Activated CD8-positive, alpha-beta memory T cell treated with anti-CD3 and anti-CD28 coated beads, Interleukin-2, amount 10 ng/mL, durations not matched to agents 7 days and 5 days (primary cell): Measurements from ENCODE around the gene TMEM63C. TPM values are rescaled to one million over a fixed set of nuclear protein-coding genes. Genes with fewer than 3 reads are reported as not detected.

Experiments
- ATAC-seq: fragments of 150-1000 bp; cut with Tn5 transposase; one replicate; pipeline ENCODE4 v1.10.0; 2021; ENCODE audit warnings: moderate library complexity
- CTCF ChIA-PET: fragments of 350-600 bp; sonication (Branson Sonifier 250); formaldehyde crosslinking; loops from one replicate; lab custom pipeline; 2021; ENCODE audit warnings: antibody characterized with exemption; lab: Charles Lee
- DNase-seq: peaks from one replicate; pipeline ENCODE4 v3.0.0-alpha.2; 2020
- H3K27ac Mint-ChIP-seq: one replicate; pipeline ENCODE4 v1.8.0; 2021; ENCODE audit warnings: mild to moderate bottlenecking, mixed read lengths
- H3K27me3 Mint-ChIP-seq: one replicate; pipeline ENCODE4 v1.8.0; 2021; ENCODE audit warnings: mixed read lengths
- H3K36me3 Mint-ChIP-seq: one replicate; pipeline ENCODE4 v1.8.0; 2021; ENCODE audit warnings: mild to moderate bottlenecking, mixed read lengths
- H3K4me1 Mint-ChIP-seq: one replicate; pipeline ENCODE4 v1.8.0; 2021; ENCODE audit warnings: mixed read lengths
- H3K4me3 Mint-ChIP-seq: one replicate; pipeline ENCODE4 v1.8.0; 2021; ENCODE audit warnings: mild to moderate bottlenecking, moderate library complexity, mixed read lengths
- H3K9me3 Mint-ChIP-seq: one replicate; pipeline ENCODE4 v1.8.0; 2022; ENCODE audit warnings: low read depth, mixed read lengths
- total RNA-seq, 2 experiments: library from RNA; stranded (reverse); gene quantifications; one replicate each; pipeline ENCODE4 v1.2.3, GENCODE V29; 2021

Gene TMEM63C
- total RNA-seq, 2 experiments from 2014 or later, result 0.14 to 0.50 TPM

- H3K4me3 Mint-ChIP-seq, result no peak overlapping the region
- H3K4me1 Mint-ChIP-seq, result no peaks in the 10 kb centered on the region
- CTCF ChIA-PET, result no interaction called here
- DNase-seq, result no peak
- H3K9me3 Mint-ChIP-seq, result no peaks in the 10 kb centered on the region
- no peaks in the 10 kb centered on the region for H3K36me3 Mint-ChIP-seq
- ATAC-seq, result no peak
- H3K27me3 Mint-ChIP-seq, result no peaks in the 10 kb centered on the region
- no peak overlapping the region for H3K27ac Mint-ChIP-seq
Observed at GRCh38 chr14:77246784-77247183, 65.2 kb downstream of the TMEM63C start.

- Mint-ChIP-seq H3K4me1 (no peaks in the 10 kb centered on the region), H3K27ac (no peak overlapping the region), H3K9me3 (no peaks in the 10 kb centered on the region), H3K27me3 (peaks cover under 1% of the 10 kb centered on the region), H3K4me3 (no peak overlapping the region), H3K36me3 (no peaks in the 10 kb centered on the region)
- no peak for ATAC-seq
- no peak for DNase-seq
- CTCF ChIA-PET, result no interaction called here
Observed at GRCh38 chr14:77248666-77249065, 67.1 kb downstream of the TMEM63C start.

- Mint-ChIP-seq H3K4me3 (no peak overlapping the region), H3K27me3 (peaks cover 6% of the 10 kb centered on the region), H3K27ac (no peak overlapping the region), H3K4me1 (no peaks in the 10 kb centered on the region), H3K9me3 (no peaks in the 10 kb centered on the region), H3K36me3 (no peaks in the 10 kb centered on the region)
- no peak for ATAC-seq
- CTCF ChIA-PET, result no interaction called here
- DNase-seq, result no peak
Observed at GRCh38 chr14:77249286-77249685, 67.7 kb downstream of the TMEM63C start.

- ATAC-seq, result no peak
Observed at GRCh38 chr14:77250927-77251326, 69.3 kb downstream of the TMEM63C start.

GRCh38 chr14:77251870-77252269, 70.3 kb downstream of the TMEM63C start:
- DNase-seq (no peak), ATAC-seq (no peak)
- no peaks in the 10 kb centered on the region for H3K9me3 Mint-ChIP-seq
- H3K4me1 Mint-ChIP-seq, result no peaks in the 10 kb centered on the region
- no peaks in the 10 kb centered on the region for H3K36me3 Mint-ChIP-seq
- CTCF ChIA-PET, result interaction anchor here (1.0 kb wide), 1 partner anchor 376 kb away, joined by 3 read pairs; no protein-coding TSS in a partner anchor
- H3K27me3 Mint-ChIP-seq, result peaks cover 6% of the 10 kb centered on the region
- H3K4me3 Mint-ChIP-seq, result no peak overlapping the region
- no peak overlapping the region for H3K27ac Mint-ChIP-seq

More at GRCh38 chr14:77250927-77251326, 69.3 kb downstream of the TMEM63C start:
- Mint-ChIP-seq H3K4me1 (no peaks in the 10 kb centered on the region), H3K9me3 (no peaks in the 10 kb centered on the region), H3K36me3 (no peaks in the 10 kb centered on the region), H3K27ac (no peak overlapping the region), H3K4me3 (no peak overlapping the region), H3K27me3 (peaks cover 6% of the 10 kb centered on the region)
- DNase-seq, result no peak
- CTCF ChIA-PET, result no interaction called here

GRCh38 chr14:77253333-77254190, 72.0 kb downstream of the TMEM63C start:
- no peak overlapping the region for H3K4me3 Mint-ChIP-seq
- ATAC-seq (no peak), DNase-seq (no peak)
- H3K36me3 Mint-ChIP-seq, result no peaks in the 10 kb centered on the region
- H3K27me3 Mint-ChIP-seq, result peaks cover 6% of the 10 kb centered on the region
- CTCF ChIA-PET, result no interaction called here
- H3K9me3 Mint-ChIP-seq, result no peaks in the 10 kb centered on the region
- no peak overlapping the region for H3K27ac Mint-ChIP-seq
- H3K4me1 Mint-ChIP-seq, result no peaks in the 10 kb centered on the region

- Mint-ChIP-seq H3K9me3 (no peaks in the 10 kb centered on the region), H3K27ac (no peak overlapping the region), H3K36me3 (no peaks in the 10 kb centered on the region), H3K27me3 (peaks cover 9% of the 10 kb centered on the region), H3K4me1 (no peaks in the 10 kb centered on the region), H3K4me3 (no peak overlapping the region)
- CTCF ChIA-PET, result no interaction called here
- DNase-seq (no peak), ATAC-seq (no peak)
Observed at GRCh38 chr14:77256694-77257093, 75.1 kb downstream of the TMEM63C start.

- no peak overlapping the region for H3K4me3 Mint-ChIP-seq
- no peaks in the 10 kb centered on the region for H3K4me1 Mint-ChIP-seq
- H3K27ac Mint-ChIP-seq, result no peak overlapping the region
- CTCF ChIA-PET, result no interaction called here
- DNase-seq (no peak), ATAC-seq (no peak)
- H3K9me3 Mint-ChIP-seq, result no peaks in the 10 kb centered on the region
- peaks cover 14% of the 10 kb centered on the region for H3K27me3 Mint-ChIP-seq
- H3K36me3 Mint-ChIP-seq, result no peaks in the 10 kb centered on the region
Observed at GRCh38 chr14:77257700-77258099, 76.1 kb downstream of the TMEM63C start.

- DNase-seq (no peak), ATAC-seq (no peak)
- CTCF ChIA-PET, result no interaction called here
- Mint-ChIP-seq H3K9me3 (no peaks in the 10 kb centered on the region), H3K4me3 (no peak overlapping the region), H3K36me3 (no peaks in the 10 kb centered on the region), H3K27me3 (peaks cover 22% of the 10 kb centered on the region), H3K27ac (no peak overlapping the region), H3K4me1 (no peaks in the 10 kb centered on the region)
Observed at GRCh38 chr14:77258566-77258965, 77.0 kb downstream of the TMEM63C start.

- no peak overlapping the region for H3K27ac Mint-ChIP-seq
- H3K4me3 Mint-ChIP-seq, result no peak overlapping the region
- no peaks in the 10 kb centered on the region for H3K36me3 Mint-ChIP-seq
- ATAC-seq (no peak), DNase-seq (no peak)
- CTCF ChIA-PET, result no interaction called here
- H3K27me3 Mint-ChIP-seq, result peaks cover 21% of the 10 kb centered on the region
- no peaks in the 10 kb centered on the region for H3K4me1 Mint-ChIP-seq
- H3K9me3 Mint-ChIP-seq, result no peaks in the 10 kb centered on the region
Observed at GRCh38 chr14:77259025-77259715, 77.6 kb downstream of the TMEM63C start.

GRCh38 chr14:77260199-77260598, 78.6 kb downstream of the TMEM63C start:
- Mint-ChIP-seq H3K9me3 (no peaks in the 10 kb centered on the region), H3K27ac (no peak overlapping the region), H3K36me3 (no peaks in the 10 kb centered on the region), H3K4me3 (no peak overlapping the region), H3K27me3 (peaks cover 20% of the 10 kb centered on the region), H3K4me1 (no peaks in the 10 kb centered on the region)
- DNase-seq (no peak), ATAC-seq (no peak)
- CTCF ChIA-PET, result no interaction called here

GRCh38 chr14:77260631-77261030, 79.0 kb downstream of the TMEM63C start:
- Mint-ChIP-seq H3K27ac (no peak overlapping the region), H3K4me1 (no peaks in the 10 kb centered on the region), H3K4me3 (no peak overlapping the region), H3K27me3 (peaks cover 20% of the 10 kb centered on the region), H3K9me3 (no peaks in the 10 kb centered on the region), H3K36me3 (no peaks in the 10 kb centered on the region)
- CTCF ChIA-PET, result no interaction called here
- ATAC-seq, result no peak
- no peak for DNase-seq

GRCh38 chr14:77264466-77265186, 83.0 kb downstream of the TMEM63C start:
- Mint-ChIP-seq H3K27ac (no peak overlapping the region), H3K9me3 (peaks cover 2% of the 10 kb centered on the region), H3K4me3 (no peak overlapping the region), H3K4me1 (no peaks in the 10 kb centered on the region), H3K36me3 (no peaks in the 10 kb centered on the region), H3K27me3 (peaks cover 39% of the 10 kb centered on the region)
- DNase-seq (no peak), ATAC-seq (no peak)
- CTCF ChIA-PET, result no interaction called here
